Uterus (tissue), 4 donors: ENCODE results near the gene GREM1. TPM values are rescaled to one million over a fixed set of nuclear protein-coding genes. Genes with fewer than 3 reads are reported as not detected.

Source experiments
- DNase-seq, 2 donors: peaks; one replicate each; pipeline ENCODE4 v3.0.0-alpha.2; 2019 to 2020
- H3K27ac ChIP-seq, 2 donors: fragments of 200-600 bp; sonication (generic); 1 replicate in 1 of 2; 2 replicates in 1 of 2; pipeline ENCODE4 v1.5.1; 2016 to 2018
- H3K27me3 ChIP-seq, 2 donors: fragments of 200-600 bp; sonication (generic); one replicate each; pipeline ENCODE4 v1.5.1; 2018 to 2019; ENCODE audit warnings: control low read depth in 1 of 2
- H3K36me3 ChIP-seq, 2 donors: fragments of 200-600 bp; sonication (generic); one replicate each; pipeline ENCODE4 v1.5.1; 2019; ENCODE audit warnings: control low read depth in 1 of 2
- H3K4me1 ChIP-seq, 2 donors: fragments of 200-600 bp; sonication (generic); one replicate each; pipeline ENCODE4 v1.5.1; 2018 to 2019; ENCODE audit warnings: control low read depth in 1 of 2
- H3K4me3 ChIP-seq, 2 donors: fragments of 200-600 bp; sonication (generic); 1 replicate in 1 of 2; 2 replicates in 1 of 2; pipeline ENCODE4 v1.5.1; 2018 to 2019; ENCODE audit warnings: mild to moderate bottlenecking in 1 of 2
- H3K9me3 ChIP-seq, 2 donors: fragments of 200-600 bp; sonication (generic); one replicate each; pipeline ENCODE4 v1.5.1; 2019; ENCODE audit warnings: control low read depth in 1 of 2
- POLR2A ChIP-seq, 2 donors: fragments of 450-650 bp; IDR thresholded peaks; one replicate each; pipeline ENCODE4 v1.6.1; 2016; ENCODE audit warnings: antibody characterized with exemption in 2 of 2, mild to moderate bottlenecking in 1 of 2, moderate library complexity in 1 of 2
- intact Hi-C: fragments of 100-400 bp; cut with DNase I; formaldehyde crosslinking; loops from one replicate; pipeline ENCODE4 v1.15.1; 2023; ENCODE audit warnings: low total_unique reads
- total RNA-seq, 4 donors: library from RNA; depleted of rRNA in 3 of 4; stranded (reverse); fragments of >200 nt in 3 of 4; gene quantifications; one replicate each; pipeline versions ENCODE4 v1.1.0 to v1.2.4, GENCODE V29; 2014 to 2023
- TF ChIP-seq, protein P1 (sequence below), 4 experiments: fragments of 200-600 bp in 2 of 4; fragments of 450-650 bp in 2 of 4; sonication (generic) in 2 of 4; IDR thresholded peaks; one replicate each; pipeline ENCODE4 v1.5.1; 2016 to 2019; ENCODE audit warnings: antibody characterized with exemption in 4 of 4, mild to moderate bottlenecking in 2 of 4, moderate library complexity in 1 of 4
- donor health status: DM: yes; HTN: yes; CAD: no.

GREM1 gene
- total RNA-seq, 4 donors from 2014 or later = 0.88 to 5.4 (median 5.2) TPM

DNA sequence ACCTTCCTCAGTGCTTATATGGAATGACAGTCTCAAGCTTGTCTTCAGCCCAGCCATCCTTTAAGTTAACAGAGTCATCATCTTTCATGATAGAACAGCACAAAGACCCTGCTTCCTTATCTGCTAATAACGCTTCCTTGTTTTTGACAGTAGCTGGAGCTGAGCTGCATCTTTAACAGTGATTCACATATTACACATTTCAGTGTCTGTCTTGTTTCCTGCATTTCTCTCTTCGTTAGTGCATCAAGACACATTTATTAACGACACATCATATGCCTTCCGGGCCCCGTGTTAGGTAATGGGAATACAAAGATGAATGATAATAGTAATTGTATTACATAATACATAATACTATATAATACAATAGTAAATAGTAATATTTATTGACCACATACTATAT lies 30.2 kb upstream of the GREM1 start:
- peaks cover 0 to 6% of the 10 kb centered on the region in 2 donors for H3K4me1 ChIP-seq
- H3K27ac ChIP-seq = no peak overlapping the region
- H3K27me3 ChIP-seq = no peaks in the 10 kb centered on the region
- TF ChIP-seq, protein P1, sequence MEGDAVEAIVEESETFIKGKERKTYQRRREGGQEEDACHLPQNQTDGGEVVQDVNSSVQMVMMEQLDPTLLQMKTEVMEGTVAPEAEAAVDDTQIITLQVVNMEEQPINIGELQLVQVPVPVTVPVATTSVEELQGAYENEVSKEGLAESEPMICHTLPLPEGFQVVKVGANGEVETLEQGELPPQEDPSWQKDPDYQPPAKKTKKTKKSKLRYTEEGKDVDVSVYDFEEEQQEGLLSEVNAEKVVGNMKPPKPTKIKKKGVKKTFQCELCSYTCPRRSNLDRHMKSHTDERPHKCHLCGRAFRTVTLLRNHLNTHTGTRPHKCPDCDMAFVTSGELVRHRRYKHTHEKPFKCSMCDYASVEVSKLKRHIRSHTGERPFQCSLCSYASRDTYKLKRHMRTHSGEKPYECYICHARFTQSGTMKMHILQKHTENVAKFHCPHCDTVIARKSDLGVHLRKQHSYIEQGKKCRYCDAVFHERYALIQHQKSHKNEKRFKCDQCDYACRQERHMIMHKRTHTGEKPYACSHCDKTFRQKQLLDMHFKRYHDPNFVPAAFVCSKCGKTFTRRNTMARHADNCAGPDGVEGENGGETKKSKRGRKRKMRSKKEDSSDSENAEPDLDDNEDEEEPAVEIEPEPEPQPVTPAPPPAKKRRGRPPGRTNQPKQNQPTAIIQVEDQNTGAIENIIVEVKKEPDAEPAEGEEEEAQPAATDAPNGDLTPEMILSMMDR (IDR thresholded peaks at IDR 0.05) = no peak
- TF ChIP-seq POLR2A (IDR thresholded peaks at IDR 0.05) = no peak
- no peaks in the 10 kb centered on the region for H3K9me3 ChIP-seq
- no peak overlapping the region for H3K4me3 ChIP-seq
- no peaks in the 10 kb centered on the region for H3K36me3 ChIP-seq
- intact Hi-C loops = no loop called here
- DNase-seq = no peak

DNA sequence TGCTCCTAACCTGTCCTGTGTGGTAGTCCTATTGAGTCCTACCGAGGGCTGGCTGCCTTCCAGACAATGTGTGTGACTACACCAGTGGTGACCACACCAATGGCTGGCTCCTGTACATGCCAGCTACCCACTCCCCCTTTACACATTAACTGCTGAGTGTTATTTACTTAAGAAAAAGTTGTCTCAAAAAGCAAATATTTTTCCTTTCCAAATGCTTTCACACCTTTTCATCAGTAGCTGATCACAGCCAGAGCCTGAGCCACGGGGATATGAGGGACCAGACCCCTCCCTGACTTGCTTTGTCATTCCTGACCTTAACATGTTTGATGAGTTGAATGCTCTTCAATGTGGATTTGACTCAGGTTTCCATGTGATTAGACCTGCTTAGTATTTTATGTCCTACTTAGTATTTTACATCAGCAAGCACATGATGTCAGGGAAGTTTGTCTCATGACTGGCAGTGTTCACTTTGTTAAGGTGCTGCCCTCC lies 29.6 kb upstream of the GREM1 start:
- Histone ChIP-seq H3K4me3 (no peak overlapping the region), H3K27me3 (no peaks in the 10 kb centered on the region), H3K9me3 (no peaks in the 10 kb centered on the region), H3K27ac (no peak overlapping the region), H3K36me3 (no peaks in the 10 kb centered on the region), H3K4me1 (peaks cover 0 to 3% of the 10 kb centered on the region in 2 donors)
- TF ChIP-seq, protein P1 (IDR thresholded peaks at IDR 0.05) = no peak
- TF ChIP-seq POLR2A (IDR thresholded peaks at IDR 0.05) = no peak
- intact Hi-C loops = no loop called here
- DNase-seq = no peak

DNA sequence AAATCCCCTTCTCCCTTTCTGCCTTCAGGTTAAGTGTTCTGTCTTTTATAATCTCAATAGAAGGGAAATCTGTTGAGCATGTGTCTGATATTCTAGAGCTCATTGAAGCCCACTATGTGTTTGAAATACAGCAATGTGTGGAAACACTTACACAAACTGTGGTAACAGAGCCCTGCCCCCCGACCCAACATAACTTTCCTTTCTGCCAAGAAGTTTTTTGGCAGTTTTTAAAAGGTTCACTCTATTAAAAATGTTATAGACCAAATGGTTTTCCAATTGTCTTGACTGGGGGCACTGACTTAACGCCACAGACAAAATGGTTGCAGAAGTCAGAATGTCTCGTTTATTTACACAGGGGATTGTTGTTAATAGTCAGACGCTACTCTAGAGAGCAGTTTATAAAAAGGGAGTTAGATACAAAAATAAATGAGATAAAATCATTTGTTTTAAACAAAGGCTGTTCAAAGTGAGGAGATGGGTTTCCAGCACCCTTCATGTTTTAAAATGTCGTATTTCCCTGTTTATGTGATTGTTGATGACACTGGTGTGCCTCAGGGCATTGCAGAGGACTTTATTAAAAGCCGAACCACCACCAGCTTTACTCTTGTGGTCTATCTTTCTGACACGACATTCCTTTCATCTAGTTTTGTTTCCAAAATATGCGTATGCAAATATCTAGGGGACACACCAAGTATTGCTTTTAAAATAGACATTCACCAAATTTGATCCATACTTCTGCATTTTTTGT lies 26.7 kb upstream of the GREM1 start:
- H3K27ac ChIP-seq = no peak overlapping the region
- H3K4me3 ChIP-seq = no peak overlapping the region
- H3K27me3 ChIP-seq = no peaks in the 10 kb centered on the region
- TF ChIP-seq, protein P1 (IDR thresholded peaks at IDR 0.05) = no peak
- no peak for TF ChIP-seq POLR2A (IDR thresholded peaks at IDR 0.05)
- intact Hi-C loops = no loop called here
- H3K4me1 ChIP-seq = no peaks in the 10 kb centered on the region
- no peaks in the 10 kb centered on the region for H3K9me3 ChIP-seq
- H3K36me3 ChIP-seq = no peaks in the 10 kb centered on the region
- DNase-seq = no peak

DNA sequence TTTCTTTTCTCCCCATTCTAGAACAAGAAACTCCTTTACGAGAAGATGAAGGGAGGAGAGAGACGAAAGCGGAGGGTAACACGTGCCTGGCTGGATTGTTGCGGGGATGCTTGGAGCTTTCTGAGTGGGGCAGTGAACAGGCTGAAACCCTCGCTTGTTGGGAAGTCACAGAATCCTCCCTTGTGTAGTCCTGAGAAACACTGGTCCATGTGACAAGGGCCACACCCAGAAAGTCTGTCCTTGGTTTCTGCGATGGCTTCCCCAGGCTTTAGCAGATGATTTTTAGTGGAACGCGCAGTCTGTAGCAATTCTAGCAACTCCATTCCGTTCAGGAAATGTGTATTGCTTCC lies 26.1 kb upstream of the GREM1 start:
- no peak for TF ChIP-seq POLR2A (IDR thresholded peaks at IDR 0.05)
- TF ChIP-seq, protein P1 (IDR thresholded peaks at IDR 0.05) = no peak
- no peaks in the 10 kb centered on the region for H3K27me3 ChIP-seq
- no peaks in the 10 kb centered on the region for H3K4me1 ChIP-seq
- no peak overlapping the region for H3K4me3 ChIP-seq
- intact Hi-C loops = no loop called here
- H3K9me3 ChIP-seq = no peaks in the 10 kb centered on the region
- H3K27ac ChIP-seq = no peak overlapping the region
- DNase-seq = no peak
- H3K36me3 ChIP-seq = no peaks in the 10 kb centered on the region

DNA sequence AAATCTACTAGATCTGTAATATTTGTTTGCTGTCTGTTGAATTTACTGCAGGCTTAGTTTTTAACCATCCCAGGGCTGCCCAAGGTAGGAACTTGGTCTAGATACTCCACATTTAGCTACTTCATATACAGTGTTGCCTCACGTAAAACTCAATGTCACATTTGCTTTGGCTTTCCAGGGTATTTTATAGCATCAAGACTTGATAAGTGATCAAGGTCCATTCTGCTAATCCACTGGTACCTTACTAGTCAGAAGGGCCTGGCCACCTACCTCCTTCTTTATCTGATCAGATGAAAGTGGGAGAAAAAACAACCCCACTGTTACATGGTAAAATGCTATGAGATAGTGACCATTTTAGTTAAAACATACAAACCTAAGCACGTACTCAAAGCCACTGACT lies 25.5 kb upstream of the GREM1 start:
- Histone ChIP-seq H3K9me3 (no peaks in the 10 kb centered on the region), H3K4me3 (no peak overlapping the region), H3K27me3 (no peaks in the 10 kb centered on the region), H3K36me3 (no peaks in the 10 kb centered on the region), H3K4me1 (no peaks in the 10 kb centered on the region), H3K27ac (no peak overlapping the region)
- no peak for DNase-seq
- no peak for TF ChIP-seq POLR2A (IDR thresholded peaks at IDR 0.05)
- TF ChIP-seq, protein P1 (IDR thresholded peaks at IDR 0.05) = no peak
- intact Hi-C loops = no loop called here
